Colonic mucosa (tissue), 4 donors: ENCODE measurements around the gene MLPH. TPM values are rescaled to one million over a fixed set of nuclear protein-coding genes. Genes with fewer than 3 reads are reported as not detected.

ENCODE experiments used
- DNase-seq: peaks from one replicate; pipeline ENCODE4 v3.0.0-alpha.2; 2020
- H3K27ac ChIP-seq: fragments of 200-600 bp; one replicate; pipeline ENCODE4 v1.8.0; 2021
- H3K27me3 ChIP-seq: fragments of 200-600 bp; one replicate; pipeline ENCODE4 v1.8.0; 2021
- H3K36me3 ChIP-seq: fragments of 200-600 bp; one replicate; pipeline ENCODE4 v1.8.0; 2021
- H3K4me1 ChIP-seq: fragments of 200-600 bp; one replicate; pipeline ENCODE4 v1.8.0; 2021; ENCODE audit warnings: mild to moderate bottlenecking
- H3K4me3 ChIP-seq: fragments of 200-600 bp; one replicate; pipeline ENCODE4 v1.8.0; 2021
- H3K9ac ChIP-seq, 2 donors: one replicate each; pipeline ENCODE4 v1.7.0; 2013; ENCODE audit warnings: control low read depth in 2 of 2, low read depth in 2 of 2, low read length in 2 of 2
- H3K9me3 ChIP-seq: fragments of 200-600 bp; one replicate; pipeline ENCODE4 v1.8.0; 2021
- intact Hi-C: fragments of 100-400 bp; cut with DNase I; formaldehyde crosslinking; loops from one replicate; pipeline ENCODE4 v1.14.1; 2022
- total RNA-seq, 2 donors: library from RNA; stranded (reverse); fragmentation: NEBNext Ultra II Directional in 1 of 2; extraction: Animal tissue kit (Norgen Biotek cat#: 25700) in 1 of 2; gene quantifications; one replicate each; pipeline ENCODE4 v1.2.1, GENCODE V29; 2021
- TF ChIP-seq, protein P1 (sequence below): fragments of 200-600 bp; IDR thresholded peaks from one replicate; pipeline ENCODE4 v1.8.0; 2022; ENCODE audit warnings: antibody characterized with exemption, mild to moderate bottlenecking
- donor health status: healthy.
- donor health status: DM: no; HTN: no; CAD: no.
- donor health status: DM: no; HTN: no; CAD: no.

Gene MLPH
- total RNA-seq, 2 donors from 2014 or later, result 87.9 to 111 TPM

DNA sequence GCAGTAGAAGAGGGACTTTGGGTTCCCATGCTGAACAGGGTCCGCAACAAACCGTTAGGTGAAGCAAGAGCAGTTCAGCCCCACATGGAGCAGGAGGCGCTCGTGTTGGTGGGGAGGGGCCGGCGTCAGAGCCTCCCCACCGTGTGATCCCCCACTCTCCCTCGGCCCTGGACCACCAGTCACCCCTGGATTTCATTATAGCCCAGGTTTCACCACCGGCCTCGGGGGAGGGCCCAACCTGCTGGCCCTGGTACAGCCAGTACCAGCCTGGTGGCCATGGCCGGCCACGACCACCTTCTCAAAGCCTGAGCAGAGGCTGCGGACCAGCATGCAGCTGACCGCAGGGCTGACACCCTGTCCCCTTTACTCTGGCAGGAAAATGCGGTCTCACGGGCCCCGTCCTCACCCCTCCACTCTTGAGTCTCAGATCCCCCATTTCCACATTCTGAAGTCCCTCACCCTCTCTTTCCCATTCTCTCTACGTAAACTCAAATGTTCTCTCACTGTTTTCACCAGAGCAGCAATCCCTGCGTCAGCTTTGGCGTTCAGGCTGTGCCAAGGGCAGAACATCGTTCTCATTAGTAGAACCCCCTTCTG, 8.6 kb downstream of the MLPH start:
- intact Hi-C loops, result no loop called here
- no peak overlapping the region for H3K27ac ChIP-seq

GRCh38 chr2:237496428-237496827, 9.4 kb downstream of the MLPH start:
- Histone ChIP-seq H3K36me3 (no peaks in the 10 kb centered on the region), H3K4me1 (no peaks in the 10 kb centered on the region), H3K4me3 (no peak overlapping the region)

More for the DNA sequence above, 8.6 kb downstream of the MLPH start:
- TF ChIP-seq, protein P1, sequence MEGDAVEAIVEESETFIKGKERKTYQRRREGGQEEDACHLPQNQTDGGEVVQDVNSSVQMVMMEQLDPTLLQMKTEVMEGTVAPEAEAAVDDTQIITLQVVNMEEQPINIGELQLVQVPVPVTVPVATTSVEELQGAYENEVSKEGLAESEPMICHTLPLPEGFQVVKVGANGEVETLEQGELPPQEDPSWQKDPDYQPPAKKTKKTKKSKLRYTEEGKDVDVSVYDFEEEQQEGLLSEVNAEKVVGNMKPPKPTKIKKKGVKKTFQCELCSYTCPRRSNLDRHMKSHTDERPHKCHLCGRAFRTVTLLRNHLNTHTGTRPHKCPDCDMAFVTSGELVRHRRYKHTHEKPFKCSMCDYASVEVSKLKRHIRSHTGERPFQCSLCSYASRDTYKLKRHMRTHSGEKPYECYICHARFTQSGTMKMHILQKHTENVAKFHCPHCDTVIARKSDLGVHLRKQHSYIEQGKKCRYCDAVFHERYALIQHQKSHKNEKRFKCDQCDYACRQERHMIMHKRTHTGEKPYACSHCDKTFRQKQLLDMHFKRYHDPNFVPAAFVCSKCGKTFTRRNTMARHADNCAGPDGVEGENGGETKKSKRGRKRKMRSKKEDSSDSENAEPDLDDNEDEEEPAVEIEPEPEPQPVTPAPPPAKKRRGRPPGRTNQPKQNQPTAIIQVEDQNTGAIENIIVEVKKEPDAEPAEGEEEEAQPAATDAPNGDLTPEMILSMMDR, result no peak
- no peak for DNase-seq
- no peaks in the 10 kb centered on the region for H3K4me1 ChIP-seq
- H3K9me3 ChIP-seq, result no peaks in the 10 kb centered on the region
- no peak overlapping the region for H3K9ac ChIP-seq
- no peaks in the 10 kb centered on the region for H3K36me3 ChIP-seq
- H3K4me3 ChIP-seq, result no peak overlapping the region
- no peaks in the 10 kb centered on the region for H3K27me3 ChIP-seq

DNA sequence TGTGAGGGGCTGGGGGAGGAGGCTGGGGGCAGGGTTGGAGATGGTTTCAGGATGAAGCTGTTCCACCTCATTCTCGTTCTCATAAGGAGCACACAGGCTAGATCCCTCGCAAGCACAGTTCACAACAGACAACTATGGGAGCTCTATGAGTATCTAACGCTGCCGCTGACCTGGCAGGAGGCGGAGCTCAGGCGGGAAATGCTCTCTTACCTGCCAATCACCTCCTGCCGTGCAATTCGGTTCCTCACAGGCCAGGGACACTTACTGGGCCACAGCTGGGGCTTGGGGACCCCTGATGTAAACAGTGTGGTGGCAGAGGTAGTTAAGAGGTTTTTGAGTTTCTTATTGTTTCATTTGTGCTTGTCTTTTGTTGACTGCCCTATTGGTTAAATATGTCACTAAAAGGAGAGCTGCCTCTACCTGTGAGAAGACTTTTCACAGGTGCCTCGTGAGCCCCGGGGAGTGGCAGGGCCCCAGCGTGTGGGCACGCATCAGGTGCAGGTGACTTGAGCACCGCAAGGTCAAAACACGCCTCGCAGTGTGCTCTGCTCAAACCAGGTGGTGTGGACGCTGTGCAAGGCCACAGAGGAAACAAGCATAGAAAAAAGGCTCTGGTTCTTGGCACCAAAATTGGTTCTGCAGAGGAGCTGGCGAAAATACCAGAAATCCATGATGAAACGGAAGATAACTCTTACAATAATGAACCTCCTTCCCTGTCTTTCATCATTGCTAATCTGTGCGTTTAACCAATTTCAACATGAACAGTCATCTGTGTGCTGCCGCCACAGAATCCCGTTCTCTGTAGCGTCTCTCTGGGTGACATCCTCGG, 10.2 kb downstream of the MLPH start:
- Histone ChIP-seq H3K9ac (no peak overlapping the region), H3K27ac (no peak overlapping the region), H3K4me1 (no peaks in the 10 kb centered on the region), H3K4me3 (no peak overlapping the region), H3K36me3 (no peaks in the 10 kb centered on the region), H3K9me3 (no peaks in the 10 kb centered on the region), H3K27me3 (no peaks in the 10 kb centered on the region)
- DNase-seq, result no peak
- intact Hi-C loops, result no loop called here
- TF ChIP-seq, protein P1, result no peak

More at GRCh38 chr2:237496428-237496827, 9.4 kb downstream of the MLPH start:
- intact Hi-C loops, result no loop called here
- TF ChIP-seq, protein P1, result no peak
- no peaks in the 10 kb centered on the region for H3K9me3 ChIP-seq
- H3K27ac ChIP-seq, result no peak overlapping the region
- no peak overlapping the region for H3K9ac ChIP-seq
- no peak for DNase-seq
- no peaks in the 10 kb centered on the region for H3K27me3 ChIP-seq

DNA sequence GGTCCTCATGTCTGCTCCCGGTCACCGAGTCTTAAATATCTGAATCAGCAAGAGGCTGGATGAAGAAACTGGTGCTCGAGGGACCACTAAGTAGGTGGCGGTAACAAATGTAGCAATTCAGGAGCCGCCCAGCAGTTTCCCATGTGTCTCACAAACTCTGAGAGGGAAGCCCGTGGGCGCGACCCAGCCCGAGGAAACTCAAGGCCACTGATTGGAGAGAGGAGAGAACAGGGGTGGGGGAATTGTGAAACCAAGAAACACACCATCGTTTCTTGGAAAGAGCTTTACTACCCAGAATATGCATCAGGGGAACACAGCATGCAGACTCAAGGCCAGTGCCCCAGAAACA, 10.8 kb downstream of the MLPH start:
- H3K4me1 ChIP-seq, result no peaks in the 10 kb centered on the region
- no peak overlapping the region for H3K9ac ChIP-seq
- H3K4me3 ChIP-seq, result no peak overlapping the region
- no peaks in the 10 kb centered on the region for H3K9me3 ChIP-seq
- H3K36me3 ChIP-seq, result no peaks in the 10 kb centered on the region
- no peak for DNase-seq
- no peak overlapping the region for H3K27ac ChIP-seq
- no peaks in the 10 kb centered on the region for H3K27me3 ChIP-seq
- TF ChIP-seq, protein P1, result no peak
- intact Hi-C loops, result no loop called here

- Histone ChIP-seq H3K36me3 (no peaks in the 10 kb centered on the region), H3K4me3 (no peak overlapping the region), H3K9me3 (no peaks in the 10 kb centered on the region), H3K27ac (no peak overlapping the region), H3K9ac (no peak overlapping the region), H3K27me3 (no peaks in the 10 kb centered on the region), H3K4me1 (no peaks in the 10 kb centered on the region)
- no peak for DNase-seq
- TF ChIP-seq, protein P1, result no peak
- intact Hi-C loops, result no loop called here
Observed at GRCh38 chr2:237498341-237498740, 11.3 kb downstream of the MLPH start.
